Erythroblast (primary cell): Measurements from ENCODE around the gene AMZ2.
"Not testable (repeated sequence)": the region's sequence is repeated elsewhere in the genome, so short reads cannot be mapped to it uniquely, and the experiment has no call there.

Source experiments
- GATA1 ChIP-seq: IDR thresholded peaks from 2 replicates; pipeline ENCODE4 v1.6.1; 2011; ENCODE audit warnings: low read depth, mild to moderate bottlenecking, control low read depth, low read length, moderate library complexity
- POLR2A ChIP-seq: IDR thresholded peaks from 2 replicates; pipeline ENCODE4 v1.6.1; 2011; ENCODE audit warnings: mild to moderate bottlenecking, low read length

GRCh38 chr17:68213428-68214411 is 34.1 kb upstream of the AMZ2 start:
- TF ChIP-seq POLR2A, GATA1: not testable (repeated sequence)
